ENCODE results near the gene MUC4.

DNA sequence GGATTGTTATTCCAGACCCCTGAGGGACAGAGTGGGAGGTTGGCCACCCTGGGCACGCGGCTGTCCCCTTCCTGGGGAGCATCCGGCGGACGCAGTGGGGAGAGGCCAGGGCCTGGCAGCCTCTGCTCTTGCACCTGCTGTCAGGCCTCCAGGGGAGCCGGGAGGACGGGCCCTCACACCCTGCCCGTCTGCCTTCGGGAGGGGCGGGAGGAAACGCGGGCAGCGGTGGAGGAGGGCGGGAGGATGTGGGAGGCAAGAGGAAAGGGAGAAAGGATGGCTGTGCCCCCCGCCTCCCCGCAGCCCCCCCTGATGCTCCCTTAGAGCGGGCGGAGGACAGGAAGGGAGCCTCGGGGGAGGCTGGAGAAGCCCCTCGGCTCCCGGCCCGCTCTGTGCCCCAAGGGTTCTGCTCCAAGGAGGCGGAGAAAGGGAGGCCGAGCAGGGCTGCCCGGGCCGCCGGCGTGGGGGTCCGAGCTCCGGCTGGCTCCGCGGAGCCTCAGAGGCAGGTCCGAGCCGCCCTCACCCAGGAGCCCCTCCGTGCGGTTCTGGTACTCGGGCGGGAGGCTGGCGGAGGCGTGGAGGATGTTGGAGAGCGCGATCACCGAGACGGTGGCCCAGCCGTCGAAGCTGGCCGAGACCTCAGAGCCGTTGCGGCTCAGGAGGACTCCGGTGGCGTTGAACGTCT is 50.0 kb downstream of the MUC4 start:
- TF ChIP-seq EZH2 (IDR thresholded peaks at IDR 0.05) (peak; percentile 21), FOXP2 (optimal IDR thresholded peaks at IDR 0.05; ENCODE audit: control extremely low read depth, extremely low read length, insufficient read depth) (no peak)

All from SK-N-MC (cell line).